Activated naive CD4-positive, alpha-beta T cell treated with anti-CD3 and anti-CD28 coated beads, Interleukin-2, amount 10 ng/mL, durations not matched to agents 7 days and 5 days (primary cell): ENCODE data around the gene LRRC59.
"Not testable (repeated sequence)": the region's sequence is repeated elsewhere in the genome, so short reads cannot be mapped to it uniquely, and the experiment has no call there.

ENCODE experiments used
- CTCF ChIA-PET: fragments of 350-600 bp; sonication (Branson Sonifier 250); formaldehyde crosslinking; loops from one replicate; lab custom pipeline; 2021; ENCODE audit warnings: antibody characterized with exemption; lab: Charles Lee
- DNase-seq: peaks from one replicate; pipeline ENCODE4 v3.0.0-alpha.2; 2020
- H3K27ac Mint-ChIP-seq: one replicate; pipeline ENCODE4 v1.8.0; 2021; ENCODE audit warnings: mild to moderate bottlenecking, moderate library complexity, mixed read lengths
- H3K27me3 Mint-ChIP-seq: one replicate; pipeline ENCODE4 v1.8.0; 2021; ENCODE audit warnings: mild to moderate bottlenecking, mixed read lengths
- H3K36me3 Mint-ChIP-seq: one replicate; pipeline ENCODE4 v1.8.0; 2021; ENCODE audit warnings: mixed read lengths
- H3K4me1 Mint-ChIP-seq: one replicate; pipeline ENCODE4 v1.8.0; 2021; ENCODE audit warnings: mixed read lengths
- H3K4me3 Mint-ChIP-seq: one replicate; pipeline ENCODE4 v1.8.0; 2021; ENCODE audit warnings: mild to moderate bottlenecking, moderate library complexity, mixed read lengths
- H3K9me3 Mint-ChIP-seq: one replicate; pipeline ENCODE4 v1.8.0; 2021; ENCODE audit warnings: mixed read lengths

The LRRC59 gene

GRCh38 chr17:50347894-50348291 is 49.4 kb downstream of the LRRC59 start:
- H3K4me1 Mint-ChIP-seq: peaks cover 36% of the 10 kb centered on the region
- H3K27me3 Mint-ChIP-seq: peaks cover 15% of the 10 kb centered on the region
- H3K4me3 Mint-ChIP-seq: peak overlapping the region; percentile 89
- H3K9me3 Mint-ChIP-seq: no peaks in the 10 kb centered on the region
- CTCF ChIA-PET: interaction anchor here (0.7 to 2.2 kb wide), 3 partner anchors 14 to 49 kb away, joined by 3 to 20 read pairs (median 9); partner anchors contain the start of gene LRRC59
- peak overlapping the region; percentile 45 for H3K27ac Mint-ChIP-seq
- H3K36me3 Mint-ChIP-seq: peaks cover 6% of the 10 kb centered on the region
- DNase-seq: no peak

- Mint-ChIP-seq H3K27me3 (peaks cover 17% of the 10 kb centered on the region), H3K27ac (peak overlapping the region; percentile 45), H3K4me3 (peak overlapping the region; percentile 89), H3K4me1 (peaks cover 36% of the 10 kb centered on the region), H3K36me3 (peaks cover 5% of the 10 kb centered on the region), H3K9me3 (no peaks in the 10 kb centered on the region)
- DNase-seq: no peak
- CTCF ChIA-PET: interaction anchor here (0.7 to 2.2 kb wide), 4 partner anchors 8 to 50 kb away, joined by 3 to 9 read pairs (median 4); partner anchors contain the start of gene LRRC59
Measured at GRCh38 chr17:50347117-50347893, 50.0 kb downstream of the LRRC59 start.

- peaks cover 4% of the 10 kb centered on the region for H3K36me3 Mint-ChIP-seq
- peak; percentile 72 for DNase-seq
- CTCF ChIA-PET: interaction anchor here (0.9 to 1.7 kb wide), 3 partner anchors 9 to 50 kb away, joined by 3 to 9 read pairs (median 4); partner anchors contain the start of gene LRRC59
- peaks cover 20% of the 10 kb centered on the region for H3K27me3 Mint-ChIP-seq
- peak overlapping the region; percentile 89 for H3K4me3 Mint-ChIP-seq
- H3K27ac Mint-ChIP-seq: peak overlapping the region; percentile 87
- H3K9me3 Mint-ChIP-seq: no peaks in the 10 kb centered on the region
- peaks cover 36% of the 10 kb centered on the region for H3K4me1 Mint-ChIP-seq
Measured at GRCh38 chr17:50346313-50347116, 50.8 kb downstream of the LRRC59 start.

- peak; percentile 92 for DNase-seq
- H3K9me3 Mint-ChIP-seq: no peaks in the 10 kb centered on the region
- peaks cover 36% of the 10 kb centered on the region for H3K4me1 Mint-ChIP-seq
- H3K27me3 Mint-ChIP-seq: peaks cover 20% of the 10 kb centered on the region
- H3K4me3 Mint-ChIP-seq: peak within 1 kb of the TSS; percentile 89
- CTCF ChIA-PET: interaction anchor here (1.1 to 1.7 kb wide), 2 partner anchors 16 to 51 kb away, joined by 4 to 9 read pairs; partner anchors contain the start of gene LRRC59
- peak within 1 kb of the TSS; percentile 94 for H3K27ac Mint-ChIP-seq
- peaks cover 4% of the 10 kb centered on the region for H3K36me3 Mint-ChIP-seq
Measured at GRCh38 chr17:50345432-50346312, 51.7 kb downstream of the LRRC59 start, which contains the start of gene XYLT2. Gene XYLT2, plus strand, starts transcription at chr17:50346126. Its CDS starts 15 bp downstream, at chr17:50346141.

- Mint-ChIP-seq H3K27ac (no peak overlapping the region), H3K9me3 (no peaks in the 10 kb centered on the region), H3K4me1 (peaks cover 36% of the 10 kb centered on the region), H3K27me3 (peaks cover 27% of the 10 kb centered on the region), H3K36me3 (peaks cover 4% of the 10 kb centered on the region), H3K4me3 (peak overlapping the region; percentile 62)
- CTCF ChIA-PET: no interaction called here
- DNase-seq: no peak
Measured at GRCh38 chr17:50344731-50345365, 52.5 kb downstream of the LRRC59 start.

- CTCF ChIA-PET: interaction anchor here (1.3 kb wide), 1 partner anchor 18 kb away, joined by 3 read pairs; no protein-coding TSS in a partner anchor
- H3K4me3 Mint-ChIP-seq: no peak overlapping the region
- no peak overlapping the region for H3K27ac Mint-ChIP-seq
Measured at GRCh38 chr17:50339381-50339780, 57.9 kb downstream of the LRRC59 start.

GRCh38 chr17:50338645-50339044 is 58.7 kb downstream of the LRRC59 start:
- H3K4me1 Mint-ChIP-seq: peaks cover 7% of the 10 kb centered on the region
- DNase-seq: no peak
- H3K27me3 Mint-ChIP-seq: peaks cover 32% of the 10 kb centered on the region
- no peak overlapping the region for H3K4me3 Mint-ChIP-seq
- no peak overlapping the region for H3K27ac Mint-ChIP-seq
- CTCF ChIA-PET: interaction anchor here (1.0 kb wide), 1 partner anchor 42 kb away, joined by 4 read pairs; no protein-coding TSS in a partner anchor
- H3K36me3 Mint-ChIP-seq: no peaks in the 10 kb centered on the region
- peaks cover 3% of the 10 kb centered on the region for H3K9me3 Mint-ChIP-seq

More at GRCh38 chr17:50339381-50339780, 57.9 kb downstream of the LRRC59 start:
- no peak for DNase-seq
- Mint-ChIP-seq H3K9me3 (peaks cover 3% of the 10 kb centered on the region), H3K4me1 (peaks cover under 1% of the 10 kb centered on the region), H3K27me3 (peaks cover 27% of the 10 kb centered on the region), H3K36me3 (no peaks in the 10 kb centered on the region)

- no peaks in the 10 kb centered on the region for H3K36me3 Mint-ChIP-seq
- no peak for DNase-seq
- peaks cover 37% of the 10 kb centered on the region for H3K27me3 Mint-ChIP-seq
- peaks cover 3% of the 10 kb centered on the region for H3K9me3 Mint-ChIP-seq
- H3K4me1 Mint-ChIP-seq: peaks cover 10% of the 10 kb centered on the region
- CTCF ChIA-PET: interaction anchor here (1.0 kb wide), 1 partner anchor 41 kb away, joined by 4 read pairs; no protein-coding TSS in a partner anchor
- H3K27ac Mint-ChIP-seq: no peak overlapping the region
- no peak overlapping the region for H3K4me3 Mint-ChIP-seq
Measured at GRCh38 chr17:50337956-50338355, 59.4 kb downstream of the LRRC59 start.

- not testable (repeated sequence) for H3K4me3 Mint-ChIP-seq, DNase-seq
Measured at GRCh38 chr17:50333291-50334057, 63.8 kb downstream of the LRRC59 start.

GRCh38 chr17:50332196-50332595 is 65.1 kb downstream of the LRRC59 start:
- peaks cover 33% of the 10 kb centered on the region for H3K27me3 Mint-ChIP-seq
- H3K4me3 Mint-ChIP-seq: no peak overlapping the region
- CTCF ChIA-PET: interaction anchor here (0.8 to 3.0 kb wide), 2 partner anchors 10 to 131 kb away, joined by 3 to 14 read pairs; partner anchors contain the start of gene COL1A1
- no peak overlapping the region for H3K27ac Mint-ChIP-seq
- peaks cover 13% of the 10 kb centered on the region for H3K4me1 Mint-ChIP-seq
- no peaks in the 10 kb centered on the region for H3K9me3 Mint-ChIP-seq
- no peaks in the 10 kb centered on the region for H3K36me3 Mint-ChIP-seq
- no peak for DNase-seq

More at GRCh38 chr17:50333291-50334057, 63.8 kb downstream of the LRRC59 start:
- H3K27ac Mint-ChIP-seq, H3K36me3 Mint-ChIP-seq, H3K9me3 Mint-ChIP-seq: not testable (repeated sequence)
- CTCF ChIA-PET: interaction anchor here (0.6 to 3.0 kb wide), 9 partner anchors 15 to 216 kb away, joined by 3 to 14 read pairs (median 3); partner anchors contain the start of gene COL1A1
- H3K4me1 Mint-ChIP-seq: peaks cover 13% of the 10 kb centered on the region
- peaks cover 33% of the 10 kb centered on the region for H3K27me3 Mint-ChIP-seq
